Dermis blood vessel endothelial cell (primary cell): ENCODE results near the gene PPAN. TPM values are rescaled to one million over a fixed set of nuclear protein-coding genes. Genes with fewer than 3 reads are reported as not detected.
A peak's percentile ranks its signal among the peaks of the same experiment; 100 is the strongest.

ENCODE experiments used
- DNase-seq: peaks from one replicate; pipeline ENCODE4 v3.0.0; 2010
- total RNA-seq: library from RNA; depleted of rRNA; stranded (reverse); fragments of >200 nt; gene quantifications from 2 replicates; pipeline ENCODE4 v1.2.3, GENCODE V29; 2014

PPAN gene
- total RNA-seq, 1 donor from 2014 or later: 25.4 TPM

DNA sequence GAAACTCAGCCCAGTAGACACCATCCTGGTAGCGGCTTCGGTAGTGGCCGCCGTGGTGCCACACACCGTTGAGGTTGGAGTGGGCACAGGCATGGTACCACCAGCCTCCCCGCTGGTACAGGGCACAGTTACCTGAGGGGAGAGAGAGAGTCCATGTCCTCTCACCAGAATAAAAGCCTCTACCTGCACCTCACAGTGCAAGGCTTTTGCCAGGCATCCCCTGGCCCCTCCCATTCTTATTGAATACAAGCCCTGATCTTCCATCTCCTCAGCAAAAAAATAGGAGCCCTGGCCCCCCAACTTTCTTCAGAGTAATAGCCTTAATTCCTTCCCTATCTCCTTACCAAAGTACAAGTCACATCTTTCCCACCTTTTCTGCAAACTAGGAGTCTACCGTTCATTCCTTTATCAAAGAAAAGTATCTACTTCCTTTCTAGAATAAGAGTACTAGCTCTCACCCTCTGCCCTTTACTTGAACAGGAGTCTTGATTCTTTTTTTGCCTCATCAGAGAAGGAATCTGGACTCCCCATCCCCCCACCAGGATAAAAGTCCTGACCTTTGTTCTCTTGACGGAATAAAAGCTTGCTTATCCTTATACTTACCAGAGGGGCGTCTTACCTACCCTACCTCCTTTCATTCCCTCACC lies 13.4 kb upstream of the PPAN start:
- DNase-seq: no peak

DNA sequence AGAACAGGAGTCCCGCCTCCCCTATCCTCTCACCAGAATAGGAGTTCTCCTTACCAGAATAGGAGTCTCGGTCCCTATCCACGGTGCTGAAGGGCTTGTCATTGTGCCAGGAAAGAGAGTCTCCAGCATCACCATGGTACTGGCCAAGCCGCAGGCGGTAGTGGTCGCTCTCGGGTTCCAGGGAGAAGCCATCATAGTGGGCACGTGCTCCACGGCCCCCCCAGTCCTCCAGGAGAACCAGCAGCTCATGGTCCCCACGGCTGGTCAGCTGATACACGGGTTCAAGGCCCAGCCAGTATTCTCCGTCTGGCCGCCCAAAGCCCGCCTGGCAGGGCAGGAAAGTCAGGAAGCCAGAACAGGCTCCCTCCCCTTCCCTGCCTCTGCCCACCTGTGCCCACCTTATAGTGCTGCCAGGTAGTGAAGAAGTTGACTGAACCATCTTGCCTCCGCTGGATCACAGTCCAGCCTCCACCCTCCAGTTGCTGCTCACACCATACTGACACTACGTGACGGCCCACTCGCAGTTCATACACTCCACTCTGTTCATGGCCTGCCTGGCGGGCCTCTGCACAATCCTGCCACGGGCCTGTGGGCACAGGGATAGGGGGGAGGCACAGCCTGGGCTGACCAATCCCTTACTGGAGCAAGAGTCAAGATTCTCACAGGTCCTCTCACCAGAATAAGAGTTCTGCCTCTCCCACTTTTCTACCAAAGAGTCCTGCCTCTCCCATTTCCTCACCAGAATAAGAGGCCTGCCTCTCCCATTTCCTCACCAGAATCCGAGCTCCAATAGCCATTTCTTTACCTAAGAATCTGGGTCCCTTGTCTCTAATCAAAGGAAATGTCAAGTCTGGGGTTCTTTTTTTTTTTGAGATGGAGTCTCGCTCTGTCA lies 12.6 kb upstream of the PPAN start:
- DNase-seq: no peak

DNA sequence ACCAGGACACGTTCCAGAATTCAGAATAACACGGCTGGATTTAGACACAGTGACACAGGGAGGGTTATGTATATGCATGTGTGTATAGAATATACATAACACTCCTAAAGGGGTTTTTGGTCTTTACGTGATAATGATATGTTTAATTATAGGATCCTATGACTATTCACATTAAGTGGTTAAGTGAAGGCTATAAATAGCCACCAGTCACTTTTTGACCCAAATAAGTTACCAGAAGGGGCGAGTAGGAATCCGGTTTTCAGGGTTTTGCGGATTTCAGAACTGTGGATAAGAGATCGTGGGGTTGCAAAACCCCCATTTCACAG lies 10.6 kb upstream of the PPAN start:
- DNase-seq: no peak

DNA sequence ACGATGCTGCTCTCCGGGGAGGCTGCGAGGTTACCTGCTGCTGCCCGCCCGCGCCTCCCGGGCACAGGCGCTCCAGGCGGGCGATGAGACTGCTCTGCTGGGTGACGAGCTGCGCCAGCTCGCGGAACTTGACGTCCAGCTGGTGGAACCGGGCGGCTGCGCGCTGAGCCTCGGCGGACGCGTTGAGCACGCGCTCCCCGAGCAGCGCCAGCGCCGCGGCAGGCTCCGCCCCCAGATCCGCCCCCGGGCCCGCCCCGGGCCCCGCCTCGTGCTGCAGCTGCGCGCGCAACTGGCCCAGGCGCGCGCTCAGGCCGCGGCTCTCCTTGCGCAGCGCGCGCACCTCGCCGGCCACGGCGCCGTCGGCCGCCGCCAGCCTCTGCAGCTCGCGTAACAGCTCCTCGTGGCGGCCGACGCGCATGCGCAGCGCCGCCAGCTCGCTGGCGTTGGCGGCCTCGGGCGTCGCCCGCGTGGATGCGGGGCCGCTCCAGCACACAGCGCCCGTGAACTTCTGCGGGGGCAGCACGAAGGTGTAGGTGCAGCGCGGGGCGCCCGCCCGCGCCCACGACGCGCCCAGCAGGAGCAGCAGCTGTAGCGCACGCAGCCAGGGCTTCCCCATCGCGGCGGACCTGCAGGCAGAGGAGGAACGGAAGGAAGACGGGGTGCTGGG lies 10.1 kb upstream of the PPAN start:
- DNase-seq: peak; percentile 96

DNA sequence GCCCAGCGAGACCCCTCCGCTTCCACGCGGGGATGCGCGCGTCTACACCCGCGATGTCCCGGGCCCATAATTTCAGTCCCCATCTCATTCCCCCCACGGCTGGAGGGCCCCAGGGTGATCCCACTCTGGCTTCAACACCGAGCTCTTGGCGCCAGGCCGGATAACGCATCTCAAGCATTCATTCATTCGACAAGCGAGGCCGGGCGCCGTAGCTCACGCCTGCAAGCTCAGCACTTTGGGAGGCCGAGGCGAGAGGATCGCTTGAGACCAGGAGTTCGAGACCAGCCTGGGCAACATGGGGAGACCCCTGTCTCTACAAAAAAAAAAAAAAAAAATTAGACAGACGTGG lies 9.6 kb upstream of the PPAN start:
- DNase-seq: peak; percentile 48

DNA sequence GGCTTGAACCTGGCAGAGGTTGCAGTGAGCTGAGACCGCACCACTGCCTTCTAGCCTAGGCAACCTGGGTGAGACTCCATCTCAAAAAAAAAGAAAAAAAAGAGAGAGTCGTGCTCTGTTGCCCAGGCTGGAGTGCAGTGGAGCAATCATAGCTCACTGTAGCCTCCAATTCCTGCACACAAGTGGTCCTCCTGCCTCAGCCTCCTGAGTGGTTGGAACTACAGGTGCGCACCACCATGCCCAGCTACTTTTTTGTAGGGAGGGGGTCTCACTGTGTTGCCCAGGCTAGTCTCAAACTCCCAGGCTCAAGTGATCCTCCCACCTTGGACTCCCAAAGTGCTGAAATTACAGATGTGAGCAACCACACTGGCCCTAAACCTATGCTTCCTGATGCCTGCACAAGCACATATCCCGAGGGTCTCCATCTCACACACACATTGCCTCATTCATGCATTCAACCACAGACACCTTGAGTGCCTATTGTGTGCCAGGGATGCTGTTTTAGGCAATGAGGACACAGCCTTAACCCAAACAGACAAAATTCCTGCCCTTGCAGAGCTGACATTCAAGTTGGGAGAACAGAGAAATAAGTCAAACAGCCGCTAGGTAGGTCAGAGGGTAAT lies 5.9 kb upstream of the PPAN start:
- DNase-seq: no peak

DNA sequence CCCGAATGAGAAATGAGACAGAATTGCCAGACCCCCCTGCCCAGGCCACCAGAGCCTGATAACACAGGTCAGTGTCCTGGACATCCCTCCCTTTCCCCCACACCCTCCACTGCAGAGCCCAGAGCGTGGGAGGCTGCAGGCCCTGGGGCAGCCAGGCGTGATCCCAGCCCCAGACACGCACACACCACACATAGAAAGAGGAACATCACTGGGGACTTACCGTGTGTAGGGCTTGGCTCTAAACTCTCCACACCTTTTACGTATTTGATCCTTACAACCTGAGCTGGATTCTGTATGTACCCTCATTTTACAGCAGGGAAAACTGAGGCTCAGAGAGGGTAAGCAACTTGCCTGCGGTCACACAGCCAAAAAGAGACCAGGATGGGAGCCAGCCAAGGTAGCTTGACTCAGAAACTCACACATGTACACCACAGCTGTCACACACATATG lies 3.4 kb upstream of the PPAN start:
- DNase-seq: no peak

DNA sequence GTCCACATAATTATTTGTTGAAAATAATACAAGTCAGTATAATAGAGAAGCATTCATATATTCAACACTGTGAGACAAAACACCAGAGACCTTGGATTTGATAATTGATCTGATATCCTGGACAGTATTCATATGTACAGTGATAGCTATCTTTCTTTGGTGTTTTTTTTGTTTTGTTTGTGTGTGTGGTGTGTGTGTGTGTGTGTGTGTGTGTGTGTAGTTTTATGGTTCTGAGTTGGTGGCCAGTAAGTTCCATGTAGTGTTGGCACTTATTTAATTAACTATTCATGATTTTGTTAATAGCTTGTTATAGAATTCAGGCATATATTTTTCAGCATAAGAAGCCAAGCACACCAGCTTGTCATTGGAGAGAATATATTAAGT lies 2.0 kb upstream of the PPAN start:
- DNase-seq: no peak

DNA sequence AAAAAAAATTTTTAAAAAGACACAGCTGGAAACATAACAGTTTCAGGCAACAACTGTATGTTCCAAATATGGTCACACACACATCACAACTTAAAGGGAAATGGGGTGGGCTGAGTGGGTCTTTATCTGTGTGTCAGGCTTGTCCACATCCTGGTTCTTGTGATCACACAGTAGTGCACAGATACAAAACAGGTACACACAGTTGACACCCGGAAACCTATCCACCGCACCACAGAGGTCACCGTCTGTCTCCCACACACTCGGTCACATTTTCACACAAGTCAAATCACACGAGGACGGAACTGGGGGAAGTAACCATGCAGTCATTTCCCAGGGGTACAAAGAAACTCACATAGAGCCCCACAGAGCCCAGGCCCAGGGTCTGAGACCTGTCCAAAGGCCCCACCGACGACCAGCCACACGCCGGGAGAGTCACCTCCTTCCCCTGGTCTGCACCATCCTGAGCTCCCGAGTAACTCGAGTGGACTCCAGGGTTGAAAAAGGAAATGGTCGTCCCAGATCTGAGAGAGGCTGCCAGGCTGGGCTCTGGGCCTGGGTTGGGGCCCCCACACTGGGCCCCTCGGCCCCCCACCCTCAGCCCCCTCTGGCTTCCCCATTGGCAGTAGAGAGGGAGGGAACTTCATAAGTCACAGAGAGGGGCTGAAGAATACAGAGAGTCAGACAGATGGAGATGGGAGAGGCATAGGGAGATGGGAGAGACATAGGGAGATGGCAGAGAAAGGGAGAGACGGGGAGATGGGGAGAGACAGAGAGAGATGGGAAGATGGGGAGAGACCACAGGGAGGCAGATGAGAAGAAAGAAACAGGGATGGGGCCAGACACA lies 1.3 kb upstream of the PPAN start:
- DNase-seq: no peak

DNA sequence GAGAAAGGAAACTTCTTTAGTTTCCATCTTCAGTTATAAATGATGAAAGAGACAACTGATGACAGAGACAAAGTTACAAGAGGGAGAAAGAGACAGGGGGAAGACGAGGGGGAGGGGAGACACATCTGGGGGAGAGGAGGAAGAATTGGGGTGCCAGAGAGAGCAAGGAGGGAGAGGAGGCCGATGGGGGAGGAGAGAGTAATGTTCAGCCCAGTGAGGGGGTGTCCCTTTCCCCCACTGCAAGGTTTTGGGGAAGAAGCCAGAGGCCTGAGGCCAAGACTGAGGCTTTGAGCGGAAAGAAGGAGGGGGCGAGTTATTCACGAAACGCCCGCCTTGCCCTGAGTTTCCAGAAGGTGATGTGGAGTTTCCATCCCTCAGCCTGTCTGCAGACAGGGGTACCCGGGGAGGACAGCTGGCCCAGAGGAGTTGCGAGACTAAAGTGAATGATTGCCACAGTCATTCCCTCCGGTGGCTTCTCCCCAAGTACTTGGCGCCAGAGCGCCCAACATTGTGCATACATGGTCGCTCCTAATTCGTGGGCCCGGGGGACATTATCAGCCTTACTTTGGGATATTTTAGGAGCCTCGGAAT lies 558 bp upstream of the PPAN start:
- DNase-seq: no peak

DNA sequence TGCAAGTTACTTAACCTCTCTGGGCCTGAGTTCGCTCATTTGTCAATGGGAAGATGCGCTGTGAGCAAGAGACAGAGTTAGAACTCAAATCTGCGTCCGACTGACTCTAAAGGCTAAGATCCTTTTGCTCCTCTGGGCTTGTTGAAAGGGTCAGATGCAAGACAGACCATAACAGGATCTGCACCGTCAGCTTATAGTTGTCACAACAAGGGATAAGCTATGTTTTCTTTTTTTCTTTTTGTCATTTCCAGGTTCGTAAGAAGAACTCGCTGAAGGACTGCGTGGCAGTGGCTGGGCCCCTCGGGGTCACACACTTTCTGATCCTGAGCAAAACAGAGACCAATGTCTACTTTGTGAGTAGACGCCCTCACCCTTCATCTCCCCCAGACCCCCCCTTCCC lies 1.1 kb downstream of the PPAN start:
- DNase-seq: no peak

DNA sequence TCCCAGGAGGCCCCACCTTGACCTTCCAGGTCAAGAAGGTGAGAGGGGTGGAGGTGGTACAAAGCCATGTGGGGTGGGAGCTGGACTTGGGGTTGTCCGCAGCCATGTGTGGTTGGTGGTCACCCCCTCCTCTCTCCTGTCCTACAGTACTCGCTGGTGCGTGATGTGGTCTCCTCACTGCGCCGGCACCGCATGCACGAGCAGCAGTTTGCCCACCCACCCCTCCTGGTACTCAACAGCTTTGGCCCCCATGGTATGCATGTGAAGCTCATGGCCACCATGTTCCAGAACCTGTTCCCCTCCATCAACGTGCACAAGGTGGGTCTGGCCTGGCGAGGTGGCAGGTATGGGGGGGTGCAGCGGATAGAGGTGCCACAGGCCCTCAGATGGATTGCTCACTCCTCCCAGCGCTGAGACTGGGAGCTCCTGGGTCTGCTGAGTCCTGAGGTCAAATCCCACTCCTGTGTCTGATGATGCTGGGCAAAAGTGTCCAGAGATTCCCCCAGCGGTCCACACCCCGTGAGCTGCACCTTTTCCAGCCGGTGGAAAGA lies 1.7 kb downstream of the PPAN start:
- no peak for DNase-seq

DNA sequence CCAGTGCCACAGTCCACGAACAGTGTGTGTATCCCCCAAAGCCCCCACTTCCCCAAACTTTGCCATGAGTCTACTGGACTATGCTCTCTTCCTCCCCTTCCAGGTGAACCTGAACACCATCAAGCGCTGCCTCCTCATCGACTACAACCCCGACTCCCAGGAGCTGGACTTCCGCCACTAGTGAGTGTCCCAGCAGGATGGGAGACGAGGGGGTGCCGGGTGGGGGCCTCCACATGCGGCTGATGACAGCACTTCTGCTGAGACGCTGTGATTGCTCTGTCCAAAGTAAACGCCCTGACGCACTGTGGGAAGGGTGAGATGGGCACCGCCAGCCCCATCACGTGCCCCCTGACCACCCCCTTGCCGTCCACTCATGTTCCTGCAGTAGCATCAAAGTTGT lies 3.4 kb downstream of the PPAN start:
- no peak for DNase-seq

DNA sequence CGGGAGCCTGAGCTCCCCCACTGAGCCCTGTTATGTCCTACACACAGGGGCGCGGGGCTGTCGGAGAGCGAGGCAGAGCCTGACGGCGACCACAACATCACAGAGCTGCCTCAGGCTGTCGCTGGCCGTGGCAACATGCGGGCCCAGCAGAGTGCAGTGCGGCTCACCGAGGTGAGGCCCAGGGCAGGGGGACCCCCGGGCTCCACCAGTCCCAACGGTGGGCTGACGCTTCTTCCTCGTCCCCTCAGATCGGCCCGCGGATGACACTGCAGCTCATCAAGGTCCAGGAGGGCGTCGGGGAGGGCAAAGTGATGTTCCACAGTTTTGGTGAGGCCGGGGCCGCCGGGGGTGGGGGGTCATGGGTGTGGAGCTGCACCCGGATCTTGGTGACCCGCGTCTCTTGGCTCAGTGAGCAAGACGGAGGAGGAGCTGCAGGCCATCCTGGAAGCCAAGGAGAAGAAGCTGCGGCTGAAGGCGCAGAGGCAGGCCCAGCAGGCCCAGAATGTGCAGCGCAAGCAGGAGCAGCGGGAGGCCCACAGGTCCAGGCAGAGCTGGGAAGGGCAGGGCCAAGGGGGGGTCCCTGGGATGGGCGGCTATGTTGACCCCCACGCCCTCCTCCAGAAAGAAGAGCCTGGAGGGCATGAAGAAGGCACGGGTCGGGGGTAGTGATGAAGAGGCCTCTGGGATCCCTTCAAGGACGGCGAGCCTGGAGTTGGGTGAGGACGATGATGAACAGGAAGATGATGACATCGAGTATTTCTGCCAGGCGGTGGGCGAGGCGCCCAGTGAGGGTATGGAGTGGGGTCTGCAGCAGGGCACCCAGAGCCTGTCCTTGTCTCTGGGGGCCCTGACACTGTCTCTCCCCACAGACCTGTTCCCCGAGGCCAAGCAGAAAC lies 4.2 kb downstream of the PPAN start:
- DNase-seq: no peak

DNA sequence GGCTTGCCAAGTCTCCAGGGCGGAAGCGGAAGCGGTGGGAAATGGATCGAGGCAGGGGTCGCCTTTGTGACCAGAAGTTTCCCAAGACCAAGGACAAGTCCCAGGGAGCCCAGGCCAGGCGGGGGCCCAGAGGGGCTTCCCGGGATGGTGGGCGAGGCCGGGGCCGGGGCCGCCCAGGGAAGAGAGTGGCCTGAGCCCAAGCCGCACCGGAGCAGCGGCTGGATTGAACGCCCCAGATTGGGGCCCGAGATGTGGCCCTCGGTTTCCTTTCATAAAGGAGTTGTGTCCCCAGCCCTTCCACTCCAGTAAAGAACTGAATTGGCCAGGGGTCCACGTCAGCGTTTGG lies 4.8 kb downstream of the PPAN start:
- no peak for DNase-seq

DNA sequence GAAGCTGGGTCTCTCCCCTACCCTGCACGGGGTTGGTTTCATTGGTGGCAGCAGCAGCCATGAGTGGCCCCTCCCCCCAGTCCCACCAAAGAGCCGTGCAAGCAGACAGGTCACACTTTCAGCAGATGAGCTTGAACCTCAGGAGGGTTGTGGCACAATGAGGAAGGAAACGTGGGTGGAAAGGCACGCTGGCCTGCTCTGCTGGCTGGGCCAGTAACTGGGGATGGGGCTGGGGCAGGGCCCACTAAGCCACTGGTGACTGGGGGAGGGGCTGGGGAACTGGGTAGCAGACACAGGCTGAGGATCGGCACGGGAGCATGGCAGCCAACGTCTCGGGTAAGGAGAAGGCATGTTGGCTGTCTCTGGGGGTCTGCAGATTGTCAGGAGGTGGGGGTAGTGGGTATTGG lies 5.2 kb downstream of the PPAN start, which contains the start of gene P2RY11:
P2RY11 (plus strand) TSS at position 289 of the 407 bp plus-strand sequence; CDS start at position 318, 29 bp downstream.
- DNase-seq: peak; percentile 39

DNA sequence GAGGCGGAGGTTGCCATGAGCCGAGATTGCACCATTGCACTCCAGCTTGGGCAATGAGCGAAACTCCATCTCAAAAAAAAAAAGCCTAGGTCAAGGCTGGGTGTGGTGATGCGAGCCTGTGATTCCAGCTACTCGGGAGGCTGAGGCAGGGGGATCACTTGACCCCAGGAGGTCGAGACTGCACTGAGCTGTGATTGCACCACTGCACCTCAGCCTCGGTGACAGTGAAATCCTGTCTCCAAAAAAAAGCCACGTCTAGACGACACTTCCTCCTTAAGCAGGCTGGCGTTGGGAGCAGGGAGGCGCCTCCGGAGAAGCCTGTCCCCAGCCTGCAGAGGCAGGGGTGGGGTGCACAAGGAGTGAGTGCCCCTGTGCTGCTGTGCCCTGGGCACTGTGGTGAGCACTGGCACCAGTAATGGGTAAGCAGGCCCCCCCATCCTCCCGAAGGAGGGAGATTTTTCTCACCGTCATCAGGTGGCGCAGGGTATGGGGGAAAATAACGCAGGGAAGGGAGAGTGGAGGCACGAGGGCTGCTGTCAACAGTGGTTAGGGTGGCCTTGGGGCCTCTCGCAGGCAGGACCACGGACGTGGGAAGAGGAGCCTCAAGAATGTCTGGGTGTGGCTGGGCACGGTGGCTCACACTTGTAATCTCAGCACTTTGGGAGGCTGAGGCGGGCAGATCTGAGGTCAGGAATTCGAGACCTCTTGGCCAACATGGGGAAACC lies 6.0 kb downstream of the PPAN start:
- no peak for DNase-seq

DNA sequence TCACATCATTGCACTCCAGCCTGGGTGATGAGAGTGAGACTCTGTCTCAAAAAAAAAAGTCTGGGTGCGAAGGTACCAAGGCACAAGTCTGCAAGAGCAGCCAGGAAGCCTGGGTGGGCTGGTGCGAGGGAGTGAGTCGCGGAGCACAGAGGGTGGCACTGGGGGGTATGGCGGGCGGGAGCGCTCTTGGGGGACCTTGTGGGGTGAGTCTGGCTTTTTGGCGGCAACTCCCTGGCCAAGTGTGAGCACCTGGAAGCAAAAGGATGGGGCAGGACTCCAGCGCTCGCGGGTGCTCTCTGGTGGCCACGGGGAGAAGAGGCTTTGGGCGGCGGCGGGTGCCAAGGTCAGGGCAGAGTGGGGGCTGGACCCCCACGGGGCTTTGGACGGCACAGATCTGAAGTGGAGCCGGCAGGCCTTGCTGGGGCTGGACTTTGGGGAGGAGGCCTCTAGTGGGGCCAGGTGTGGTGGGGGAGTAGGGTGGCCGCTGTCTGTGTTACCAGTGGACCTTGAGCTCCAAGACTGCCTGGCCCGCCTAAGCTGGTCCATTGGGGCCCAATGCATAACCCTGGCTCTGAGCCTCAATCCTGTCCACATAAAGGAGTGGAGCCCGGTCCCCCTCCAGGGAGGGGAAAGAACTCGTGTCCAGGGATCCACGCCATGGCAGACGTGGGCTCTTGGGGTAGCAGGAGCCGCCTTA lies 6.9 kb downstream of the PPAN start:
- peak; percentile 60 for DNase-seq

DNA sequence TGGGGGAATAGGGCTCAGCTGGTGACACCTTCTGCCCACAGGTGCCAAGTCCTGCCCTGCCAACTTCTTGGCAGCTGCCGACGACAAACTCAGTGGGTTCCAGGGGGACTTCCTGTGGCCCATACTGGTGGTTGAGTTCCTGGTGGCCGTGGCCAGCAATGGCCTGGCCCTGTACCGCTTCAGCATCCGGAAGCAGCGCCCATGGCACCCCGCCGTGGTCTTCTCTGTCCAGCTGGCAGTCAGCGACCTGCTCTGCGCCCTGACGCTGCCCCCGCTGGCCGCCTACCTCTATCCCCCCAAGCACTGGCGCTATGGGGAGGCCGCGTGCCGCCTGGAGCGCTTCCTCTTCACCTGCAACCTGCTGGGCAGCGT lies 7.4 kb downstream of the PPAN start:
- no peak for DNase-seq
